ENCODE measurements around the gene PRPF6. TPM values are rescaled to one million over a fixed set of nuclear protein-coding genes. Genes with fewer than 3 reads are reported as not detected.

Gene PRPF6
- total RNA-seq, 3 donors from 2014 or later, result 51.2 to 64.4 (median 59.1) TPM

- H3K9me3 ChIP-seq, result no peaks in the 10 kb centered on the region
- H3K4me3 ChIP-seq, result no peak overlapping the region
- DNase-seq, result no peak
- ATAC-seq, result peak; percentile 62
- no peak for TF ChIP-seq CTCF (IDR thresholded peaks at IDR 0.05)
- H3K4me1 ChIP-seq (ENCODE audit: low read depth), result peaks cover 12% of the 10 kb centered on the region
- H3K36me3 ChIP-seq (ENCODE audit: low read depth), result no peaks in the 10 kb centered on the region
- intact Hi-C loops (cut with DNase I, micrococcal nuclease), result no loop called here
Measured at GRCh38 chr20:64038224-64038564, 57.3 kb downstream of the PRPF6 start.

- H3K9me3 ChIP-seq, result no peaks in the 10 kb centered on the region
- peaks cover 12% of the 10 kb centered on the region for H3K4me1 ChIP-seq (ENCODE audit: low read depth)
- intact Hi-C loops (cut with DNase I, micrococcal nuclease), result no loop called here
- ATAC-seq (peak; percentile 90), DNase-seq (peak; percentile 83 to 87 (median 85))
- TF ChIP-seq CTCF (IDR thresholded peaks at IDR 0.05), result peak; percentile 44
- no peak overlapping the region for H3K4me3 ChIP-seq
- no peaks in the 10 kb centered on the region for H3K36me3 ChIP-seq (ENCODE audit: low read depth)
Measured at GRCh38 chr20:64038565-64039292, 57.8 kb downstream of the PRPF6 start.

GRCh38 chr20:64039293-64040160 lies 58.6 kb downstream of the PRPF6 start:
- peak; percentile 3 for ATAC-seq

DNA sequence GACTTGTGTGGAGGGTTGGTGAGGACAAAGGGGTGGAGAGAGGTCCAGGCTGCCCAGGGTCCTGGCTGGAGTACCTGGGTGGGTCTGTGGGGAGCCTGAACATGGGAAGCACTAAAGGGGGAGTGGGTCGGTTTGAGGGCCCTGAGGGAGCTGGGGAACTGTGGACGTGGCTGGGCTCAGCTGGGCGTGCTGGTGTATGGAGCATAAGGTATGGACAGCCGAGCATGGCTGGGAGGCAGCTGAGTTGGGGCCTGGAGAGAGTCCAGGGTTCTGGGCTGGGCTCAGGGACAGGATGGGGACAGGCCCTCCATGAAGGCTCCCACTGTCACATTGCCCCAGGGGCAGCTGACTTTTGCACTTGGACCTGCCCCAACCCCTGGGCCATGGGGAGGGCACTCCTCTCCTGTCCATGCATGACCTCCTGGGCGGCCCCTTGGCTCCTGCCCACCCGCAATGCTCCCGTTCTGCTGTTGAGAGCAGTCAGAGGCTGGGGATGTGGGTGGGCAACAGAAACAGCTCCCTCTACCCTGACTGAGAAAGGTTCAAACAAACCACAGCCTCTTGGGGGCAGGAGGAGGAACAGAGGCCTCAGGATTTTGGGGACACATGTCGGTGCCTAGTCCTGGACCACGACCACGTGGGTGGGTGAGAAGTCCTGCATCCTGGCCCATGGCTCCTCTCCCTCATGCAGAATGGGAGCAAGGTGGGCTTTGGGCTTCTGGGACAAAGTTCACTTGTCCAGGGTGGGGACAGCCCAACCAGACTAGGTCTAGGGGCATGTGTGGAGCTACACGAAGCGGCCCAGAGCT lies 59.5 kb downstream of the PRPF6 start:
- Histone ChIP-seq H3K4me1 (ENCODE audit: low read depth) (peaks cover 12% of the 10 kb centered on the region), H3K9me3 (no peaks in the 10 kb centered on the region), H3K4me3 (no peak overlapping the region), H3K36me3 (ENCODE audit: low read depth) (no peaks in the 10 kb centered on the region)
- intact Hi-C loops (cut with DNase I, micrococcal nuclease), result no loop called here
- TF ChIP-seq CTCF (IDR thresholded peaks at IDR 0.05), result no peak
- ATAC-seq (no peak), DNase-seq (no peak)

More at GRCh38 chr20:64039293-64040160, 58.6 kb downstream of the PRPF6 start:
- H3K4me3 ChIP-seq, result no peak overlapping the region
- TF ChIP-seq CTCF (IDR thresholded peaks at IDR 0.05), result no peak
- H3K4me1 ChIP-seq (ENCODE audit: low read depth), result peaks cover 12% of the 10 kb centered on the region
- no peaks in the 10 kb centered on the region for H3K36me3 ChIP-seq (ENCODE audit: low read depth)
- intact Hi-C loops (cut with DNase I, micrococcal nuclease), result no loop called here
- no peak for DNase-seq
- H3K9me3 ChIP-seq, result no peaks in the 10 kb centered on the region

DNA sequence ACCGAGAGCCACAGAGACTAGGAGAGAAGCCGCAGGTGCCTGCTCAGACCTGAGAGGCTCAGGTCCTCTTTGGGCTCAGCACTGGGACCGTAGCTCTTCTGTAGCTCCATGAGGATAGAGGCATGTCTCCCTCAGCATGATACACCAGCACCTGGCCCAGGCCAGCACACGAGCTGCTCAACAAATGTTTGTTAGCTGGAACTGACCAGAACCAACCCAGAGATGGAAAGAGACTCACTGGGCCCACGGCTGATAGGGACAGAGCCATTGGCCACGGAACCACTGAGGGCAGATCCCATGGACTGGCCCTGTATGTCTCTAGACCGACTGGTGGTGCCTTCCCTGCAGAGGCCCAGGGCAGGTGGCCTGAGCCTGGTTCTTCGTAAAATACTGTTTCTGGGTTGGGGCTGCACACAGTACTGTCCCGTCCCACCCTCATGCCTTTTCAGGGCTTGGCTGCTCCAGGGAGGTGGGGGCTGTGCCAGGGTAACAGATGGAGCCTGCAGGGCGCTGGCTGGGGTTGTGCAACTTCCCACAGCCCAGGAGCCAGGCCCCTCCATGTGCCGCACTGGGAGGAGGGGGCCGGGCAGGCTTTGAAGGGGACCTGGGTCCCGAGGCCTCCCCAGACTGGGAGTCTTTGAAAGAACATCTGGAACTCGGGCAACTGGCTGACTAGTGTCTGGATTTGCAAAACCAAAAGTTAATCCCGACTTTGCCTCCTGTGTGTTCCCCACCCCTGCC lies 60.3 kb downstream of the PRPF6 start:
- no peak for ATAC-seq
- intact Hi-C loops (cut with DNase I, micrococcal nuclease), result no loop called here

More for the DNA sequence above, 60.3 kb downstream of the PRPF6 start:
- Histone ChIP-seq H3K9me3 (no peaks in the 10 kb centered on the region), H3K36me3 (ENCODE audit: low read depth) (no peaks in the 10 kb centered on the region), H3K4me1 (ENCODE audit: low read depth) (peaks cover 12% of the 10 kb centered on the region), H3K4me3 (no peak overlapping the region)
- TF ChIP-seq CTCF (IDR thresholded peaks at IDR 0.05), result no peak
- no peak for DNase-seq

All from mucosa of descending colon (tissue), 3 donors.